ENCODE data around the gene WDR62. TPM values are rescaled to one million over a fixed set of nuclear protein-coding genes. Genes with fewer than 3 reads are reported as not detected.
A peak's percentile ranks its signal among the peaks of the same experiment; 100 is the strongest.

Gene WDR62
- total RNA-seq, 6 donors from 2014 or later = 1.00 to 7.6 (median 2.4) TPM

- WGBS, 2 donors = 64 to 92% methylated on average over 9 to 15 of the region's 15 CpGs
- peak in 1 of 2 donors; percentile 61 for DNase-seq
- Histone ChIP-seq H3K4me1 (peaks cover 17 to 30% (median 24%) of the 10 kb centered on the region in 4 donors), H3K27ac (peak overlapping the region; percentile 19 to 76 (median 54)), H3K36me3 (peaks cover 0 to 3% (median 0%) of the 10 kb centered on the region in 4 donors), H3K27me3 (no peaks in the 10 kb centered on the region), H3K4me3 (peak overlapping the region in 3 of 4 donors; percentile 33 to 53 (median 46)), H3K9me3 (no peaks in the 10 kb centered on the region)
- TF ChIP-seq POLR2AphosphoS5 (IDR thresholded peaks at IDR 0.05) = no peak
- TF ChIP-seq, protein P1, sequence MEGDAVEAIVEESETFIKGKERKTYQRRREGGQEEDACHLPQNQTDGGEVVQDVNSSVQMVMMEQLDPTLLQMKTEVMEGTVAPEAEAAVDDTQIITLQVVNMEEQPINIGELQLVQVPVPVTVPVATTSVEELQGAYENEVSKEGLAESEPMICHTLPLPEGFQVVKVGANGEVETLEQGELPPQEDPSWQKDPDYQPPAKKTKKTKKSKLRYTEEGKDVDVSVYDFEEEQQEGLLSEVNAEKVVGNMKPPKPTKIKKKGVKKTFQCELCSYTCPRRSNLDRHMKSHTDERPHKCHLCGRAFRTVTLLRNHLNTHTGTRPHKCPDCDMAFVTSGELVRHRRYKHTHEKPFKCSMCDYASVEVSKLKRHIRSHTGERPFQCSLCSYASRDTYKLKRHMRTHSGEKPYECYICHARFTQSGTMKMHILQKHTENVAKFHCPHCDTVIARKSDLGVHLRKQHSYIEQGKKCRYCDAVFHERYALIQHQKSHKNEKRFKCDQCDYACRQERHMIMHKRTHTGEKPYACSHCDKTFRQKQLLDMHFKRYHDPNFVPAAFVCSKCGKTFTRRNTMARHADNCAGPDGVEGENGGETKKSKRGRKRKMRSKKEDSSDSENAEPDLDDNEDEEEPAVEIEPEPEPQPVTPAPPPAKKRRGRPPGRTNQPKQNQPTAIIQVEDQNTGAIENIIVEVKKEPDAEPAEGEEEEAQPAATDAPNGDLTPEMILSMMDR (IDR thresholded peaks at IDR 0.05) = no peak
- no peak for TF ChIP-seq POLR2A (IDR thresholded peaks at IDR 0.05)
- no peak for TF ChIP-seq EP300 (IDR thresholded peaks at IDR 0.05)
- no peak for ATAC-seq (ENCODE audit: low FRiP score in 2 of 2)
Measured at GRCh38 chr19:36009633-36010379, 44.9 kb upstream of the WDR62 start.

DNA sequence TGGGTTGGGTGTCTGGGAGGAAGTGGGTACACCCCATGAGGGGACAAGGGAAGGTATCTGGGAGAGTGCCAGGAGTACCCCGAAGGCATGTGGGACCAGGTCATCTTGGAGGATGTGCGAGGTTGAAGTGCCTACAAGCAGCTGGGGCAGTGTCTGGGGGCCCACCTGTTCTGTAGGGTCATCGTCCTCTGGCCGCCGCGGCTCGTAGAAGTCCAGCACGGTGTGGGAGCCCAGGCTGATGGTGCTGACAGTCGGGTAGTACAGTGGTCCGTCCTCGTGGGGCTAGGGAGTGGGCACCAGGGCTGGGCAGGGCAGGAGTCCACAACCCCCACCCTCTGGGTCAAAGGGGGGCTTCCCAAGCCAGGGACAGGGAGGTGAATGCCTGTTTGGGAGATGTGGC is 44.3 kb upstream of the WDR62 start:
- Histone ChIP-seq H3K27ac (no peak overlapping the region), H3K36me3 (no peaks in the 10 kb centered on the region), H3K4me3 (no peak overlapping the region), H3K4me1 (peaks cover 17 to 32% (median 26%) of the 10 kb centered on the region in 4 donors), H3K27me3 (no peaks in the 10 kb centered on the region), H3K9me3 (no peaks in the 10 kb centered on the region)
- no peak for DNase-seq
- TF ChIP-seq POLR2AphosphoS5 (IDR thresholded peaks at IDR 0.05) = no peak
- TF ChIP-seq POLR2A (IDR thresholded peaks at IDR 0.05) = no peak
- 91 to 93% methylated on average over 11 of the region's 11 CpGs for WGBS, 2 donors
- no peak for ATAC-seq (ENCODE audit: low FRiP score in 2 of 2)

DNA sequence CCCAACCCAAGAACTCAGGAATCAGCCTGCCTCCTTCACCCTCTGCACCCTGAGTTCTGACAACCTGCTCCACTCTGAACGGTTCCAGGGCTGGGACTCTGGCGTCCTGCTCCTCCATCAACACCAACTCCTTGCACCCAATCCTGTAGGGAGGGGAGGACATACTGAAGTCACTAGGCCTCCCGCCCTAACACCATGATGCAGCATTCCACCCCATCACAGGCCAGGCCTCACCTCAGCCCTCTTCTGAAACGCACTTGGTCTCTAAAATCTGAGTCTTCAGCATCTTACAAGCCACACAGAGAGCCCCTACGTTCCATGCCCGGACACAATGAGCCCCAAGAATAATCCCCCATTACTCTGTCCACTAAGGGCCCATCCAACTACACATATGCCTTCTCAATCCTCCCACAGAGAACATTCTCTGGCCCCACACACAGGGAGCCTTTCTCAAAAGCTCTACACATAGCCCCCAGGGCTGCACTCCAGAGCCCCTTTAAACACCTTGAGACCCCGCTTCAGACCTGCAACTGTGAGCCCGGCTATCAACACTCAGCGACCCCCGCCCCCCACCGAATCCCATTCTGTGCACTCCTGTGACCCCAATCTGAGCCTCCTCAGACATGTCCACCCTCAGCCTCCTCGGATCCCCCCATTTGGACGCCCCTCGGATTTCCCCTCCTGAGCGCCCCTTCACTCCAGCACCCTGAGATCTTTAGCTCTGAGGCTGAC is 41.3 kb upstream of the WDR62 start:
- Histone ChIP-seq H3K36me3 (no peaks in the 10 kb centered on the region), H3K27ac (peak overlapping the region; percentile 75 to 93 (median 86)), H3K9me3 (no peaks in the 10 kb centered on the region), H3K4me3 (peak overlapping the region; percentile 55 to 72 (median 68)), H3K4me1 (peaks cover 17 to 32% (median 26%) of the 10 kb centered on the region in 4 donors), H3K27me3 (no peaks in the 10 kb centered on the region)
- 26 to 32% methylated on average over 13 to 15 of the region's 15 CpGs for WGBS, 2 donors
- TF ChIP-seq POLR2AphosphoS5 (IDR thresholded peaks at IDR 0.05) (no peak), POLR2A (IDR thresholded peaks at IDR 0.05) (peak in 1 of 4 donors; percentile 33)
- DNase-seq (no peak), ATAC-seq (ENCODE audit: low FRiP score in 2 of 2) (no peak)

DNA sequence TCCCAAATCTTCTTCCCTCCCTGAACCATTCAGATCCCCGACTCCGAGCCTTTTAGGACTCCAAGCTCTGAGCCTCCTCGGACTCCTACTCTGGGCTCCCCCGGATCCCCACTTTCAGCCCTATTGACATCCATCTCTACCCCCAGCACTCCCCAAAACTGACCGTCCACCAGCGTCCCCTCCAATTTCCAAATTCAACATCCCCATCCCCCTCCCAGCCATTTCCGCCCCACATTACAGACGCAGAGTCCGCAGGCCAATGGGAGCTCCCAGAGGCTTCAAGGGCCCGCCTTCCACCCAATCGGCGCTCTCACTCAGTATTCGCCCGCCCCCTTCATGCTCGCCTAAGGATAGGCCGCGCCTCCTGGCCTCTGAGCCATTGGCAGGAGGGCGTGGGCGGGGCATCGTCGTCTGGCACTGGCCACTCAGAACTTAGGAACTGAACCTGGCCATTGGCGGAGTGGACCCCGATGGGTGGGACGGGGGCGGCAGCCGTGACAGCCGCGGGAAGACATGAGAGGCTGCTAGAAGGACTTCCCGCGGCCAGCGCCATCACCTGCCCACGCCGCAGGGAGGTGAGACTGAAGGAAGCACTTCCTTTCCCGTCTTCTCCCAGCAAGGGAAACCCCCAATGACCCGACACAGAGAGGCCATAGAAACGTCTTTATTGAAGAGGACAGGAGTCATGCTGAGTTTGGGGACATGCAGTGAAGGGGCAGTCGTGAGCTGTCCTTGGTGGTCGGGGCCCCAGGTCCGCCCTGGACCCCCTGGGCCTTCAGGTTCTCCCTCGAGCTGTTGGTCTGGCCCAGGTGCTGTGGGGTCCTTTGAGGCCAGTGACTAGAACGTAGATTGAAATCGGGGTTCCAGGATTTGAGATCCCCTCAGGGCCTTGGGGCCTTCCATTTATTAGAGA is 40.4 kb upstream of the WDR62 start, which contains the start of gene ALKBH6:
TSS of gene ALKBH6 (minus strand) at position 202 of the 913 bp plus-strand sequence. CDS start 816 bp downstream, outside the sequence.
- peak; percentile 99 for ATAC-seq (ENCODE audit: low FRiP score in 2 of 2)
- Histone ChIP-seq H3K4me3 (peak within 1 kb of the TSS; percentile 55 to 72 (median 68)), H3K27ac (peak within 1 kb of the TSS; percentile 75 to 93 (median 86)), H3K4me1 (peaks cover 11 to 25% (median 20%) of the 10 kb centered on the region in 4 donors), H3K9me3 (no peaks in the 10 kb centered on the region), H3K36me3 (no peaks in the 10 kb centered on the region), H3K27me3 (no peaks in the 10 kb centered on the region)
- 3 to 5% methylated on average over 27 to 41 of the region's 42 CpGs for WGBS, 2 donors
- peak; percentile 98 to 100 for DNase-seq
- TF ChIP-seq EP300 (IDR thresholded peaks at IDR 0.05) (no peak), POLR2A (IDR thresholded peaks at IDR 0.05) (peak in 2 of 4 donors; percentile 6 to 58), POLR2AphosphoS5 (IDR thresholded peaks at IDR 0.05) (peak; percentile 31 to 42)
- TF ChIP-seq, protein P1 (IDR thresholded peaks at IDR 0.05) = peak in 2 of 6 experiments; percentile 8 to 15

GRCh38 chr19:36019061-36019670 is 35.5 kb upstream of the WDR62 start:
- no peaks in the 10 kb centered on the region for H3K9me3 ChIP-seq
- ATAC-seq (ENCODE audit: low FRiP score in 2 of 2) (no peak), DNase-seq (no peak)
- 89 to 90% methylated on average over 18 to 22 of the region's 22 CpGs for WGBS, 2 donors
- no peaks in the 10 kb centered on the region for H3K27me3 ChIP-seq
- H3K36me3 ChIP-seq = peaks cover 0 to 17% (median 6%) of the 10 kb centered on the region in 4 donors
- H3K27ac ChIP-seq = no peak overlapping the region
- no peak overlapping the region for H3K4me3 ChIP-seq
- TF ChIP-seq, protein P1 (IDR thresholded peaks at IDR 0.05) = no peak
- TF ChIP-seq POLR2A (IDR thresholded peaks at IDR 0.05) (no peak), EP300 (IDR thresholded peaks at IDR 0.05) (no peak), POLR2AphosphoS5 (IDR thresholded peaks at IDR 0.05) (no peak)
- H3K4me1 ChIP-seq = peaks cover 0 to 7% (median 6%) of the 10 kb centered on the region in 4 donors
